ENCODE results near the gene USF2. TPM values are rescaled to one million over a fixed set of nuclear protein-coding genes. Genes with fewer than 3 reads are reported as not detected.
A peak's percentile ranks its signal among the peaks of the same experiment; 100 is the strongest.

USF2 gene
- polyA plus RNA-seq, 2 of the 4 experiments (the other 2 are of a cell fraction): 118 to 141 TPM

GRCh38 chr19:35318679-35319448, 50.1 kb downstream of the USF2 start:
- Histone ChIP-seq H3K27ac (peak overlapping the region; percentile 55 to 70; a peak in 5 of 6 replicates), H3K4me2 (peak overlapping the region; percentile 41), H3K9me3 (peaks cover 11% of the 10 kb centered on the region), H3K4me3 (no peak overlapping the region), H3K4me1 (peaks cover 16% of the 10 kb centered on the region)
- POLR2A ChIA-PET: no interaction called here
- CTCF ChIA-PET: interaction anchor here (1.0 to 2.6 kb wide), 2 partner anchors 18 to 177 kb away, joined by 3 to 8 read pairs; no protein-coding TSS in a partner anchor
- TF ChIP-seq NPAS2 (CRISPR knock-in tag; IDR thresholded peaks at IDR 0.05; ENCODE audit: borderline replicate concordance) (peak; percentile 81; the same call in 1 of the 2 replicates), TFCP2L1 (CRISPR knock-in tag; IDR thresholded peaks at IDR 0.05) (no peak), SREBF2 (IDR thresholded peaks at IDR 0.05) (no peak), SMC3 (IDR thresholded peaks at IDR 0.05) (no peak), EHMT2 (IDR thresholded peaks at IDR 0.05; ENCODE audit: low read depth) (no peak), JUN (IDR thresholded peaks at IDR 0.05) (peak in 1 of 2 experiments; percentile 39; a peak in 2 of 5 replicates), FOSL2 (IDR thresholded peaks at IDR 0.05) (no peak), FOSL2 (CRISPR knock-in tag; IDR thresholded peaks at IDR 0.05) (peak; percentile 70), USF2 (IDR thresholded peaks at IDR 0.05) (peak; percentile 89), FOSB (CRISPR knock-in tag; IDR thresholded peaks at IDR 0.05) (no peak), MAX (IDR thresholded peaks at IDR 0.05) (peak; percentile 87), GATA3 (IDR thresholded peaks at IDR 0.05; ENCODE audit: borderline replicate concordance) (no peak), RCOR1 (IDR thresholded peaks at IDR 0.05; ENCODE audit: low read depth, low read length) (no peak), EHF (CRISPR knock-in tag; IDR thresholded peaks at IDR 0.05) (no peak), NR3C1 (IDR thresholded peaks at IDR 0.05) (no peak), KDM1A (IDR thresholded peaks at IDR 0.05; ENCODE audit: low read depth) (no peak), ATOH8 (CRISPR knock-in tag; IDR thresholded peaks at IDR 0.05; ENCODE audit: low read depth) (no peak), JUNB (IDR thresholded peaks at IDR 0.05) (peak; percentile 41; the same call in 1 of the 2 replicates), ESRRA (IDR thresholded peaks at IDR 0.05; ENCODE audit: borderline replicate concordance, low read length) (no peak), BHLHE40 (IDR thresholded peaks at IDR 0.05; ENCODE audit: low read depth, low read length) (peak; percentile 90), CTCF (IDR thresholded peaks at IDR 0.05) (no peak)
- DNase-seq (ENCODE audit: low read depth in 1 of 2, low spot score in 1 of 2) (peak; percentile 84), FAIRE-seq (peak; percentile 63), ATAC-seq (peak; percentile 70 to 83)
- 47% methylated on average over 16 of the region's 16 CpGs for WGBS (ENCODE audit: missing lambda C conversion rate)

GRCh38 chr19:35320065-35320713, 51.4 kb downstream of the USF2 start:
- DNase-seq (ENCODE audit: low read depth in 1 of 2, low spot score in 1 of 2): no peak
- POLR2A ChIA-PET: no interaction called here
- H3K4me2 ChIP-seq: no peak overlapping the region
- no peak overlapping the region for H3K27ac ChIP-seq
- 83% methylated on average over 12 of the region's 12 CpGs for WGBS (ENCODE audit: missing lambda C conversion rate)
- H3K9me3 ChIP-seq: peaks cover 11% of the 10 kb centered on the region
- no peak overlapping the region for H3K4me3 ChIP-seq
- CTCF ChIA-PET: interaction anchor here (0.6 to 2.6 kb wide), 5 partner anchors 21 to 1305 kb away, joined by 3 to 8 read pairs (median 4); no protein-coding TSS in a partner anchor
- ATAC-seq: no peak
- peaks cover 16% of the 10 kb centered on the region for H3K4me1 ChIP-seq
- TF ChIP-seq CHD4 (IDR thresholded peaks at IDR 0.05; ENCODE audit: borderline replicate concordance): no peak
- TF ChIP-seq POLR2A (IDR thresholded peaks at IDR 0.05; ENCODE audit: low read length): no peak
- TF ChIP-seq HDAC2 (IDR thresholded peaks at IDR 0.05): no peak
- TF ChIP-seq ESRRA (IDR thresholded peaks at IDR 0.05; ENCODE audit: borderline replicate concordance, low read length): no peak
- no peak for TF ChIP-seq BCL3 (IDR thresholded peaks at IDR 0.05)
- no peak for TF ChIP-seq GATA3 (IDR thresholded peaks at IDR 0.05; ENCODE audit: borderline replicate concordance)
- TF ChIP-seq CEBPB (IDR thresholded peaks at IDR 0.05): no peak
- no peak for TF ChIP-seq ELK1 (IDR thresholded peaks at IDR 0.05; ENCODE audit: low read depth, low read length)
- TF ChIP-seq FOSB (CRISPR knock-in tag; IDR thresholded peaks at IDR 0.05): no peak
- TF ChIP-seq ZSCAN20 (CRISPR knock-in tag; IDR thresholded peaks at IDR 0.05): no peak
- no peak for TF ChIP-seq ZC3H11A (IDR thresholded peaks at IDR 0.05)
- no peak for TF ChIP-seq FOXS1 (CRISPR knock-in tag; IDR thresholded peaks at IDR 0.05)
- no peak for TF ChIP-seq USF2 (IDR thresholded peaks at IDR 0.05)
- no peak for TF ChIP-seq EHMT2 (IDR thresholded peaks at IDR 0.05; ENCODE audit: low read depth)
- FAIRE-seq: no peak

All from A549 (cell line).